Measurements from ENCODE around the gene AICDA.

DNA sequence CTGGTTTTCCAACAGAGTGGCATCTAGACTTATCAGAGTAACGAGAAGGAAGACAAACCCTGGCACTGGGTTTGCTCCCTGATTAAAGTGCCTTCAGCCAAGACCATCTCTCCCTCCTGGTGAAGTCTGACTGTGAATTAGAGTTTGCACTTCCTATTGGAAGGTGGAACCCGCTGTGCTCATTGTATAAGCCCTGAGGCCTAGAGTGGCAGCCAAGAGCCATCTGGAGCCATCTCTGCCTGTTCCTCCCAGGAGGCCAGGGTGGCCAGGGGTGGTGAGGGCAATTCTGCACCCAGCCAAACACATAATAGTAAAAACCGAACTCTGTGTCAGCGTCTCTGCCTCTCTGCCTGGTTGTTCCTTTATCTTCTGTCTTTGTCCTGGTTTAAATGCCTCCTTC lies 25.0 kb upstream of the AICDA start:
- TF ChIP-seq CTCF (IDR thresholded peaks at IDR 0.05): no peak
- TF ChIP-seq POLR2AphosphoS5 (IDR thresholded peaks at IDR 0.05): no peak
- TF ChIP-seq EP300 (IDR thresholded peaks at IDR 0.05): no peak
